ENCODE results near the gene MAP3K13.

DNA sequence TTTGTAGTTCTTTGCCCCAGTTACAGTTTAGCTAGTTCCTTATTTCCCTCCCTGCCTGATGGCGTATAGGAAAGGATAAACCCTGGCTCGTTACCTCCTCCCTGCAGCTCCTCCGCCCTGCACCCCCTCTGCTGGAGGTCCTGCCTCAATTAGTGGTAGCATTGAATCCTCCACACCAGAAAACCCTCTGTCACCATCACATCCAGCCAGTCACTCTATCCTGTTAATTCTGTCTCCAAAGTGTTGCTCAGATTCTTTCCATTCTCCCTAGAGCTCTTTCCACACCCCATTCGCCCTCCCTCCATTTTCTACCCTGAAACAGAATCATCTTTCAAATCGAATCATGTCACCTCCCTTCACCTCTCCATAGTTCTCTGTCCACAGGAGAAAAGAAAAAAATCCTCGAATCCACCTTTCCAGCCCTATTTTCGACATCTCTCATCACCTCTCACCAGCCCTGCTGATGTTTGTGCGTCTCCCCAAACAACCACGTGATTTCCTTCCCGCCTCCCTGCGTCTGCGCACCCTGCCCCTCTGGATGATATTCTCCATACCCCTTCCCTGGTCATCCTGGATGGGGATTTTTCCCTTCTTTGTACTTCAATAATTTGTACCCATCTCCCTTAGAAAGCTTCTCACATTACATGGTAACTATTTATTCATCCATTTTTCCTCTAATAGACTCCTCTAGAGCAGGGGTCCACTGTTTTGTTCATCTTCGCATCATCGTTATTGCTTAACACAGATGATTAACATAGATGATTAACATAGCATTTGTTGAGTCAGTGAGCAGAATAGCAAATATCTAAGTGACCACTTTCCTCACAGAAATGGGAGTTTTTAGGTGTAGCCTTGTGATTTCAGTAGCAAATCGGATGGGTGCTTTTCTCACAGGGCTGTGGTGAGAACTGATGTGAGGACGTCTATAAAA is 37.1 kb downstream of the MAP3K13 start:
- no peak for TF ChIP-seq POLR2A (IDR thresholded peaks at IDR 0.05)
- TF ChIP-seq, protein P1, sequence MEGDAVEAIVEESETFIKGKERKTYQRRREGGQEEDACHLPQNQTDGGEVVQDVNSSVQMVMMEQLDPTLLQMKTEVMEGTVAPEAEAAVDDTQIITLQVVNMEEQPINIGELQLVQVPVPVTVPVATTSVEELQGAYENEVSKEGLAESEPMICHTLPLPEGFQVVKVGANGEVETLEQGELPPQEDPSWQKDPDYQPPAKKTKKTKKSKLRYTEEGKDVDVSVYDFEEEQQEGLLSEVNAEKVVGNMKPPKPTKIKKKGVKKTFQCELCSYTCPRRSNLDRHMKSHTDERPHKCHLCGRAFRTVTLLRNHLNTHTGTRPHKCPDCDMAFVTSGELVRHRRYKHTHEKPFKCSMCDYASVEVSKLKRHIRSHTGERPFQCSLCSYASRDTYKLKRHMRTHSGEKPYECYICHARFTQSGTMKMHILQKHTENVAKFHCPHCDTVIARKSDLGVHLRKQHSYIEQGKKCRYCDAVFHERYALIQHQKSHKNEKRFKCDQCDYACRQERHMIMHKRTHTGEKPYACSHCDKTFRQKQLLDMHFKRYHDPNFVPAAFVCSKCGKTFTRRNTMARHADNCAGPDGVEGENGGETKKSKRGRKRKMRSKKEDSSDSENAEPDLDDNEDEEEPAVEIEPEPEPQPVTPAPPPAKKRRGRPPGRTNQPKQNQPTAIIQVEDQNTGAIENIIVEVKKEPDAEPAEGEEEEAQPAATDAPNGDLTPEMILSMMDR (IDR thresholded peaks at IDR 0.05), result no peak
- TF ChIP-seq POLR2AphosphoS5 (IDR thresholded peaks at IDR 0.05), result no peak
